Endothelial cell of umbilical vein (primary cell): Measurements from ENCODE around the gene QSER1. TPM values are rescaled to one million over a fixed set of nuclear protein-coding genes. Genes with fewer than 3 reads are reported as not detected.

Experiments
- BruUV-seq: library from RNA; stranded (reverse); fragments of 400-500 nt; replicated peaks from 2 replicates; lab custom pipeline; 2021; lab: Mats Ljungman, UMichigan
- CTCF ChIA-PET: fragments of 300-600, 350-600 bp; sonication (Branson Sonifier 250); formaldehyde crosslinking; loops from one replicate; lab custom pipeline; 2021; ENCODE audit warnings: antibody characterized with exemption, inconsistent platforms; lab: Charles Lee
- POLR2A ChIA-PET: fragments of 300-600, 350-600 bp; sonication (Branson Sonifier 250); formaldehyde crosslinking; loops from one replicate; lab custom pipeline; 2021; ENCODE audit warnings: antibody characterized with exemption, inconsistent platforms; lab: Charles Lee
- DNase-seq: peaks from one replicate; pipeline ENCODE4 v3.0.0-alpha.2; 2011; ENCODE audit warnings: low read depth, low spot score
- FAIRE-seq: peaks from 2 replicates; lab custom pipeline; 2011; peaks lifted over from hg19 to GRCh38; lab: Jason Lieb, UNC
- H2AFZ ChIP-seq: 2 replicates; pipeline ENCODE4 v1.6.0; 2012; ENCODE audit warnings: low read depth, low read length, control low read depth, inconsistent platforms
- H3K27ac ChIP-seq: 2 replicates; pipeline ENCODE4 v1.5.1; 2011; ENCODE audit warnings: low read depth, mild to moderate bottlenecking, control low read depth, low read length, moderate library complexity; ENCODE audit not compliant: insufficient read depth
- H3K27me3 ChIP-seq, 2 experiments: 2 replicates each; pipeline versions ENCODE4 v1.6.0 to v1.6.1; 2011; ENCODE audit warnings: low read length in 2 of 2, mixed read lengths in 1 of 2; ENCODE audit not compliant: control insufficient read depth in 2 of 2, insufficient read depth in 2 of 2
- H3K36me3 ChIP-seq, 2 experiments: 2 replicates in 1 of 2; 3 replicates in 1 of 2; pipeline ENCODE4 v1.5.1; 2011; ENCODE audit warnings: low read length in 2 of 2, mild to moderate bottlenecking in 1 of 2, moderate library complexity in 1 of 2; ENCODE audit not compliant: control insufficient read depth in 2 of 2, insufficient read depth in 2 of 2; ENCODE audit errors: extremely low read depth in 1 of 2
- H3K4me1 ChIP-seq: 3 replicates; pipeline ENCODE4 v1.5.1; 2011; ENCODE audit warnings: mild to moderate bottlenecking, low read length; ENCODE audit not compliant: control insufficient read depth, insufficient read depth; ENCODE audit errors: extremely low read depth
- H3K4me2 ChIP-seq: 2 replicates; pipeline ENCODE4 v1.6.1; 2011; ENCODE audit warnings: low read length, control low read depth, mixed read lengths; ENCODE audit not compliant: insufficient read depth
- H3K4me3 ChIP-seq, 3 experiments: fragments of 200-600 bp in 1 of 3; sonication (generic), shearing (Covaris generic) in 1 of 3; replicated peaks in 1 of 3; 2 replicates each; pipeline ENCODE4 v1.5.1; 2011 to 2016; ENCODE audit warnings: control low read depth in 3 of 3, low read length in 3 of 3, mild to moderate bottlenecking in 2 of 3, inconsistent platforms in 1 of 3, low read depth in 1 of 3, moderate library complexity in 1 of 3; ENCODE audit not compliant: insufficient read depth in 1 of 3
- H3K79me2 ChIP-seq: 2 replicates; pipeline ENCODE4 v1.6.0; 2012; ENCODE audit warnings: low read length, inconsistent platforms; ENCODE audit not compliant: control insufficient read depth, insufficient read depth
- H3K9ac ChIP-seq: replicated peaks from 2 replicates; pipeline ENCODE3; 2011; ENCODE audit warnings: low read length, control low read depth; ENCODE audit not compliant: insufficient read depth; ENCODE audit errors: extremely low read depth
- H3K9me1 ChIP-seq: replicated peaks from 3 replicates; pipeline ENCODE4 v1.6.0; 2011; ENCODE audit warnings: mild to moderate bottlenecking, low read length; ENCODE audit not compliant: control insufficient read depth, insufficient read depth; ENCODE audit errors: extremely low read depth
- H3K9me3 ChIP-seq: replicated peaks from 2 replicates; pipeline ENCODE4 v1.5.1; 2012; ENCODE audit warnings: low read length, inconsistent platforms; ENCODE audit not compliant: control insufficient read depth, insufficient read depth
- H4K20me1 ChIP-seq: replicated peaks from 2 replicates; pipeline ENCODE3; 2011; ENCODE audit warnings: mild to moderate bottlenecking, low read length; ENCODE audit not compliant: control insufficient read depth, insufficient read depth; ENCODE audit errors: extremely low read depth
- EZH2 ChIP-seq: IDR thresholded peaks from 2 replicates; pipeline ENCODE4 v1.6.1; 2012; ENCODE audit warnings: borderline replicate concordance, low read depth, mild to moderate bottlenecking, moderate library complexity, low read length, inconsistent platforms; ENCODE audit not compliant: severe bottlenecking
- FOS ChIP-seq: IDR thresholded peaks from 2 replicates; pipeline ENCODE4 v1.6.1; 2011; ENCODE audit warnings: mild to moderate bottlenecking, low read length, moderate library complexity, borderline replicate concordance; ENCODE audit not compliant: insufficient read depth
- GATA2 ChIP-seq: IDR thresholded peaks from 2 replicates; pipeline ENCODE4 v1.7.0; 2011; ENCODE audit warnings: low read depth, mild to moderate bottlenecking, moderate library complexity, mixed read lengths, low read length; ENCODE audit not compliant: insufficient read length, insufficient read depth
- JUN ChIP-seq: IDR thresholded peaks from 2 replicates; pipeline ENCODE4 v1.6.1; 2011; ENCODE audit warnings: borderline replicate concordance, low read depth; ENCODE audit not compliant: insufficient read length, insufficient read depth
- MYC ChIP-seq: IDR thresholded peaks from one replicate; pipeline ENCODE4 v1.6.1; 2011; ENCODE audit warnings: mild to moderate bottlenecking, low read depth, low read length
- POLR2A ChIP-seq: IDR thresholded peaks from 2 replicates; pipeline ENCODE4 v1.6.1; 2012; ENCODE audit warnings: low read depth, mild to moderate bottlenecking, control low read depth, low read length
- POLR2AphosphoS5 ChIP-seq: IDR thresholded peaks from 2 replicates; pipeline ENCODE4 v1.6.1; 2012; ENCODE audit warnings: low read depth, mild to moderate bottlenecking, control low read depth, low read length, moderate library complexity; ENCODE audit not compliant: insufficient read depth
- dilution Hi-C: fragments of 300-500 bp; cut with MboI; formaldehyde crosslinking; loops from one replicate; pipeline ENCODE4 v1.15.0; 2019; ENCODE audit warnings: low sequenced_read_pairs; ENCODE audit not compliant: extremely low pct_ligation_motif_present
- intact Hi-C: fragments of 100-400 bp; cut with micrococcal nuclease; formaldehyde crosslinking; loops from one replicate; pipeline ENCODE4 v1.10.0; 2022
- polyA plus RNA-seq, 4 experiments: library from polyadenylated mRNA; depleted of rRNA in 3 of 4; stranded (reverse) in 3 of 4; unstranded in 1 of 4; fragments of >200 nt; gene quantifications; 2 replicates each; pipeline versions ENCODE4 v1.2.1 to v1.2.3, GENCODE V29; 2011 to 2012; ENCODE audit warnings: missing spikeins in 1 of 4
- total RNA-seq: library from RNA; stranded (reverse); gene quantifications from 2 replicates; pipeline ENCODE4 v1.2.3, GENCODE V29; 2021
- TF ChIP-seq, protein P1 (sequence below): IDR thresholded peaks from 2 replicates; pipeline ENCODE4 v1.6.1; 2011; ENCODE audit not compliant: insufficient read depth, insufficient read length
- TF ChIP-seq, protein P2 (sequence below), 2 donors: IDR thresholded peaks; 1 replicate in 1 of 2; 2 replicates in 1 of 2; pipeline ENCODE4 v1.5.1; 2011; ENCODE audit warnings: low read length in 2 of 2, mild to moderate bottlenecking in 2 of 2, moderate library complexity in 2 of 2, control low read depth in 1 of 2, inconsistent platforms in 1 of 2, low read depth in 1 of 2; ENCODE audit not compliant: insufficient read depth in 1 of 2; ENCODE audit errors: extremely low read depth in 1 of 2

QSER1 gene
- total and polyA plus RNA-seq, 2 donors (not counting 3 experiments of a cell fraction or from before 2014, with no cell fraction given): 5.5 to 36.6 TPM

DNA sequence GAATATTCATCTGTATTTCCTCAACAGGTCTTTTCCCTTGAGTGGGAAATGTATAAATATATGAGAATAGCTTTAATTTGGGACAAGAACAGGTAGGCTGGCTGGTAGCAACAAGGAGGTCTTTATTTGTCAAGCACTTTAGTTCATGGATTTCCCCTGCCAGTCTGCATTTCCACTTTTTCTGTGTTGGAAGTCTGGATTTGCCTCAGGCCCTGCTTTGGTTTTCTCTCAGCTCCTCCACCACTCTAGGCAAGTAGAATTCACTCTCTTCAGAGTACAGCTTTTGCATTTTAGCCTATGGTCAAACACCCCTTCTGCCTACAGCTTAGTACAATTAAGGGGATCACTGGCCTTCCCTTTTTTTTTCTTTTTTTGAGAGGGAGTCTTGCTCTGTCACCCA lies 57.1 kb downstream of the QSER1 start:
- no peak for DNase-seq
- H3K9me3 ChIP-seq: no peaks in the 10 kb centered on the region
- H3K9ac ChIP-seq: no peak overlapping the region
- peaks cover 12% of the 10 kb centered on the region for H3K4me1 ChIP-seq
- CTCF ChIA-PET: interaction anchor here (2.3 kb wide), 1 partner anchor 116 kb away, joined by 8 read pairs; no protein-coding TSS in a partner anchor
- no peak overlapping the region for H3K27ac ChIP-seq
- H2AFZ ChIP-seq: no peak overlapping the region
- no peaks in the 10 kb centered on the region for H3K9me1 ChIP-seq
- dilution Hi-C loops (no loop called here), intact Hi-C loops (no loop called here)
- POLR2A ChIA-PET: no interaction called here
- no peaks in the 10 kb centered on the region for H3K27me3 ChIP-seq
- no peak overlapping the region for H3K4me3 ChIP-seq
- peaks cover 0 to 3% of the 10 kb centered on the region in 2 experiments for H3K36me3 ChIP-seq
- no peak overlapping the region for H3K4me2 ChIP-seq
- FAIRE-seq: no peak
- TF ChIP-seq EZH2: no peak
- no peak for TF ChIP-seq MYC
- TF ChIP-seq, protein P1, sequence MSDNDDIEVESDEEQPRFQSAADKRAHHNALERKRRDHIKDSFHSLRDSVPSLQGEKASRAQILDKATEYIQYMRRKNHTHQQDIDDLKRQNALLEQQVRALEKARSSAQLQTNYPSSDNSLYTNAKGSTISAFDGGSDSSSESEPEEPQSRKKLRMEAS: no peak
- TF ChIP-seq, protein P2, sequence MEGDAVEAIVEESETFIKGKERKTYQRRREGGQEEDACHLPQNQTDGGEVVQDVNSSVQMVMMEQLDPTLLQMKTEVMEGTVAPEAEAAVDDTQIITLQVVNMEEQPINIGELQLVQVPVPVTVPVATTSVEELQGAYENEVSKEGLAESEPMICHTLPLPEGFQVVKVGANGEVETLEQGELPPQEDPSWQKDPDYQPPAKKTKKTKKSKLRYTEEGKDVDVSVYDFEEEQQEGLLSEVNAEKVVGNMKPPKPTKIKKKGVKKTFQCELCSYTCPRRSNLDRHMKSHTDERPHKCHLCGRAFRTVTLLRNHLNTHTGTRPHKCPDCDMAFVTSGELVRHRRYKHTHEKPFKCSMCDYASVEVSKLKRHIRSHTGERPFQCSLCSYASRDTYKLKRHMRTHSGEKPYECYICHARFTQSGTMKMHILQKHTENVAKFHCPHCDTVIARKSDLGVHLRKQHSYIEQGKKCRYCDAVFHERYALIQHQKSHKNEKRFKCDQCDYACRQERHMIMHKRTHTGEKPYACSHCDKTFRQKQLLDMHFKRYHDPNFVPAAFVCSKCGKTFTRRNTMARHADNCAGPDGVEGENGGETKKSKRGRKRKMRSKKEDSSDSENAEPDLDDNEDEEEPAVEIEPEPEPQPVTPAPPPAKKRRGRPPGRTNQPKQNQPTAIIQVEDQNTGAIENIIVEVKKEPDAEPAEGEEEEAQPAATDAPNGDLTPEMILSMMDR (IDR thresholded peaks at IDR 0.05; ENCODE audit: extremely low read depth in 1 of 2, insufficient read depth in 1 of 2, low read depth in 1 of 2, low read length in 2 of 2): no peak
- no peak for TF ChIP-seq GATA2
- no peak for TF ChIP-seq POLR2A
- no peak for TF ChIP-seq JUN
- no peak for TF ChIP-seq POLR2AphosphoS5
- TF ChIP-seq FOS: no peak
- peaks cover 7% of the 10 kb centered on the region for H4K20me1 ChIP-seq
- peaks cover 9% of the 10 kb centered on the region for H3K79me2 ChIP-seq
- BruUV-seq: no TSS peak
